Measurements from ENCODE around the gene MRPS31.

Gene MRPS31

GRCh38 chr13:40786568-40786996 is 15.6 kb upstream of the MRPS31 start:
- TF ChIP-seq, protein P1, sequence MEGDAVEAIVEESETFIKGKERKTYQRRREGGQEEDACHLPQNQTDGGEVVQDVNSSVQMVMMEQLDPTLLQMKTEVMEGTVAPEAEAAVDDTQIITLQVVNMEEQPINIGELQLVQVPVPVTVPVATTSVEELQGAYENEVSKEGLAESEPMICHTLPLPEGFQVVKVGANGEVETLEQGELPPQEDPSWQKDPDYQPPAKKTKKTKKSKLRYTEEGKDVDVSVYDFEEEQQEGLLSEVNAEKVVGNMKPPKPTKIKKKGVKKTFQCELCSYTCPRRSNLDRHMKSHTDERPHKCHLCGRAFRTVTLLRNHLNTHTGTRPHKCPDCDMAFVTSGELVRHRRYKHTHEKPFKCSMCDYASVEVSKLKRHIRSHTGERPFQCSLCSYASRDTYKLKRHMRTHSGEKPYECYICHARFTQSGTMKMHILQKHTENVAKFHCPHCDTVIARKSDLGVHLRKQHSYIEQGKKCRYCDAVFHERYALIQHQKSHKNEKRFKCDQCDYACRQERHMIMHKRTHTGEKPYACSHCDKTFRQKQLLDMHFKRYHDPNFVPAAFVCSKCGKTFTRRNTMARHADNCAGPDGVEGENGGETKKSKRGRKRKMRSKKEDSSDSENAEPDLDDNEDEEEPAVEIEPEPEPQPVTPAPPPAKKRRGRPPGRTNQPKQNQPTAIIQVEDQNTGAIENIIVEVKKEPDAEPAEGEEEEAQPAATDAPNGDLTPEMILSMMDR (IDR thresholded peaks at IDR 0.05), result no peak

GRCh38 chr13:40784540-40784939 is 13.6 kb upstream of the MRPS31 start:
- TF ChIP-seq, protein P1 (IDR thresholded peaks at IDR 0.05), result no peak

DNA sequence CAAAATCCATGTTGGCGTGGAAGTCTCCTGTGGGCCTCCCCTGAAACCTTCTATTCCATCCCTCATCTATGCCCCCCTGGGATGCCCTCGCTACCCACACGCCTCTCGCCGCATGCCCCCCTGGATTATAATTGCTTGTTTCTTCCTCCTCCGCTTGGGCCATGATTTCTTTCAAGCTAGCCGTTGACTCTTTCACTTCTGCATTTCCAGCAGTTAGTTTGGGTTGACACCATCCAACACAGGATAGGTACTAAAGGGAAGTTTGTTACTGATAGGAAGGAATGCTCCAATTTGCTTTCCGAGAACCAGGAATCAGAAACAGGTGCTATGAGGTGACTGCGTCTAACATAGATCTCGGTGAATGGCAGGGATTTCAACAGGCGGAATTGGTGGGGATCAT is 10.7 kb upstream of the MRPS31 start:
- TF ChIP-seq, protein P1 (IDR thresholded peaks at IDR 0.05), result no peak

DNA sequence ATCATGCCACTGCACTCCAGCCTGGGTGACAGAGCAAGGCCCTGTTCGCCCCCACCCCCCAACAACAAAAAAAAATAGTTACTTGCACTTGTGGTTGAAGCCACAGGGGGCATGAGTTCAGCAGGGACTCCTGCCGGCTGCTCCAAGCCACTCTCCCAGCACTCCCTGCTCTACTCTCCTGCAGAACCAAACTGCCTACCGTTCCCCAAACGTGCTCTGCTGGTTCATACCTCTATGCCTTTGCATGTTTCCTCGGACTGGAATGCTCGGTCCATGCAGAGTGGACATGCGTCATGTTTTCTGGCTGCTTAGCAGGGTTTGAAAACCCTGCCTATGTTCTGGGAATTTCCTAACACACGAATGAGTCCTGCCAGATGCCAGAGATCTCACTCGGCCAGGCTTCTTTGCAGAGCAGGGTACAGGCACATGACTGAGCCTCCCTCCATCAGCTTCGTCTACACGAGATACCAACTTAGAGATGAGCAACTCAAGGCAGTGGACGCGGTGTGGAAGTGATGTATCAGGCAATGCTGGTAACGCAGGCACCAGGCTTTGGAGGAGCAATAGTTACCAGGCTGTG is 9.9 kb upstream of the MRPS31 start:
- TF ChIP-seq, protein P1 (IDR thresholded peaks at IDR 0.05), result no peak

DNA sequence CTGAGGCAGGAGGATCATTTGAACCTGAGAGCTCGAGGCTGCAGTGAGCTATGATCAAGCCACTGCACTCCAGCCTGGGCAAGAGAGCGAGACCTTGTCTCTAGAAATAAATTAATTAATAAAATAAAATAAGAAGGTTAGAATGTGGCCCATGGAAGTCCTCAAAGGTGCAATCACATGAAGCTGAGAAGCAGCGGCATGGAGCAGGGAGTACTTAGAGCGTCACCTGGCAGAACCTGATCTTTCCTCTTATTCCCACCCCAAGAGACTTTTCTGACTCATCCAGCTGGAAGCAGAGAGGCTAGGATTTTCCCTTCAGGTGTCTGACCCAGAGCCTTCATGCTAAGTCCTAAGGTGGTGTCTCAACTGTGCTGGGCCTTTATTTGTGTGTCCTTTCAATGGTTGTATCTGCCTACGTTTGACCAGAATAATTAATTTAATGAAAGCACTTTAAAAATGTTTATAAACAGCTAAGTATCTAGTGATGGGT is 8.9 kb upstream of the MRPS31 start:
- TF ChIP-seq, protein P1 (IDR thresholded peaks at IDR 0.05), result no peak

DNA sequence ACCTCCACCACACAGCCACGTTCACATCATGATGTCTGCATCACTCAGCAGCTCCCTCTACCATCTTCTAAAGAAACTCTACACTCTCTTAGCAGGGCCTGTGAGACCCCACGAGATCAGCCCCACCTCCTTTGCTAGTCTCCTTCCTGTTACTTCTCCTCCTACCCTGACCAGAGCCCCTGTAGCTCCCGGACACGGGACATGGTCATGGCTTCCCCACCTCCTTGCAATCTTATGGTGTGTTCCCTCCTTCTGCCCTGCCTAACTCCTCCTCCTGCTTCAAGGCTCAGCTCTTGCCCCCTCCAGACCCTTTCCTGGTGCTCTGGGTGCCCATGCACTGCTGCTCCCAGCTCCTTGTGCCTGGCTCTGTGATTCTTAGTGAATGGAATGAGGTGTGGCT is 8.1 kb upstream of the MRPS31 start:
- TF ChIP-seq, protein P1 (IDR thresholded peaks at IDR 0.05), result no peak

DNA sequence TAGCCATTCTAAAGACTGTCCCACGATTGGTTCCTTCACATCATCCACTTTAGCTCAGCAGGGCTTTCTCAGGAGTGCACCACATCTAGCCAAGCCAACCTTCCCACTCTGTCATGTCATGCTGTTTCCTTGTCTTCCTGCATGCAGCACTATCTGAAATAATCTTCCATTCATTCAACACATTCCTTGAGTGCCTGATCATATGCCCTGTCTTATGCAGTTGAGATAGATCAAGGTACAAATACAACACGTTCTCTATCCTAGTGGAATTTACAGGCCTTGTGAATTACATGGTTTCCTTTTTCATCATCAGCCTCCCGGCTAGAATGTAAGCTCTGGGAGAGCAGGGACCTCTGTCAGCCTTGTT is 6.8 kb upstream of the MRPS31 start:
- TF ChIP-seq, protein P1 (IDR thresholded peaks at IDR 0.05), result no peak

Data from LNCAP (cell line).